ENCODE data around the gene KERA.

Gene KERA, protein sequence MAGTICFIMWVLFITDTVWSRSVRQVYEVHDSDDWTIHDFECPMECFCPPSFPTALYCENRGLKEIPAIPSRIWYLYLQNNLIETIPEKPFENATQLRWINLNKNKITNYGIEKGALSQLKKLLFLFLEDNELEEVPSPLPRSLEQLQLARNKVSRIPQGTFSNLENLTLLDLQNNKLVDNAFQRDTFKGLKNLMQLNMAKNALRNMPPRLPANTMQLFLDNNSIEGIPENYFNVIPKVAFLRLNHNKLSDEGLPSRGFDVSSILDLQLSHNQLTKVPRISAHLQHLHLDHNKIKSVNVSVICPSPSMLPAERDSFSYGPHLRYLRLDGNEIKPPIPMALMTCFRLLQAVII

GRCh38 chr12:91057368-91058165 lies at the start of gene KERA:
Gene KERA (minus strand): TSS chr12:91058024. CDS start chr12:91056281, 1,743 bp downstream.
- no peak for TF ChIP-seq ZFX (IDR thresholded peaks at IDR 0.05; ENCODE audit: borderline replicate concordance)
- TF ChIP-seq, protein P1, sequence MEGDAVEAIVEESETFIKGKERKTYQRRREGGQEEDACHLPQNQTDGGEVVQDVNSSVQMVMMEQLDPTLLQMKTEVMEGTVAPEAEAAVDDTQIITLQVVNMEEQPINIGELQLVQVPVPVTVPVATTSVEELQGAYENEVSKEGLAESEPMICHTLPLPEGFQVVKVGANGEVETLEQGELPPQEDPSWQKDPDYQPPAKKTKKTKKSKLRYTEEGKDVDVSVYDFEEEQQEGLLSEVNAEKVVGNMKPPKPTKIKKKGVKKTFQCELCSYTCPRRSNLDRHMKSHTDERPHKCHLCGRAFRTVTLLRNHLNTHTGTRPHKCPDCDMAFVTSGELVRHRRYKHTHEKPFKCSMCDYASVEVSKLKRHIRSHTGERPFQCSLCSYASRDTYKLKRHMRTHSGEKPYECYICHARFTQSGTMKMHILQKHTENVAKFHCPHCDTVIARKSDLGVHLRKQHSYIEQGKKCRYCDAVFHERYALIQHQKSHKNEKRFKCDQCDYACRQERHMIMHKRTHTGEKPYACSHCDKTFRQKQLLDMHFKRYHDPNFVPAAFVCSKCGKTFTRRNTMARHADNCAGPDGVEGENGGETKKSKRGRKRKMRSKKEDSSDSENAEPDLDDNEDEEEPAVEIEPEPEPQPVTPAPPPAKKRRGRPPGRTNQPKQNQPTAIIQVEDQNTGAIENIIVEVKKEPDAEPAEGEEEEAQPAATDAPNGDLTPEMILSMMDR (IDR thresholded peaks at IDR 0.05): no peak

GRCh38 chr12:91106283-91106682 lies 48.5 kb upstream of the KERA start:
- no peak overlapping the region for H3K27ac ChIP-seq
- TF ChIP-seq, protein P1 (IDR thresholded peaks at IDR 0.05): no peak
- TF ChIP-seq ZFX (IDR thresholded peaks at IDR 0.05; ENCODE audit: borderline replicate concordance): no peak

More at GRCh38 chr12:91057368-91058165, at the start of gene KERA:
- no peak within 1 kb of the TSS for H3K27ac ChIP-seq

DNA sequence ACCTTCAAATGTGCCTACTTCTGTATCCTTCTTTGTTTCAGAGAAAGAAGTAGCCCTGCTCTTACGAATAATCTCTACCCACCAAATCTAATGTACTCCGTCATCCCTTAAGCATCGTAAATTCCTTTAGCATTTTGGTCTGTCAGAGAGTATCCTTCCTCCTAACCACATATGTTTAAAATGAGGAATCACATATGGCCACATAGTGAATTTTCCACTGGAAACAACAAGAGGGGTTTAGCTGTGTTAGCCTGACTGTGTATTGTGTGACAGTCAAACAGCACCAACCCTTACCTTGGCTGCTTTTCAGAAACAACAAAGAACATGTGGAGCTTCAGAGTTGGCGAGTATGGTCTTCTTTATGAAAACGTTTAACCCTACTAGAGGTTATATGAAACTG lies 48.0 kb upstream of the KERA start:
- TF ChIP-seq, protein P1 (IDR thresholded peaks at IDR 0.05): no peak
- TF ChIP-seq ZFX (IDR thresholded peaks at IDR 0.05; ENCODE audit: borderline replicate concordance): no peak
- no peak overlapping the region for H3K27ac ChIP-seq

- TF ChIP-seq, protein P1 (IDR thresholded peaks at IDR 0.05): no peak
- TF ChIP-seq ZFX (IDR thresholded peaks at IDR 0.05; ENCODE audit: borderline replicate concordance): no peak
- H3K27ac ChIP-seq: no peak overlapping the region
Measured at GRCh38 chr12:91104812-91105466, 47.1 kb upstream of the KERA start.

DNA sequence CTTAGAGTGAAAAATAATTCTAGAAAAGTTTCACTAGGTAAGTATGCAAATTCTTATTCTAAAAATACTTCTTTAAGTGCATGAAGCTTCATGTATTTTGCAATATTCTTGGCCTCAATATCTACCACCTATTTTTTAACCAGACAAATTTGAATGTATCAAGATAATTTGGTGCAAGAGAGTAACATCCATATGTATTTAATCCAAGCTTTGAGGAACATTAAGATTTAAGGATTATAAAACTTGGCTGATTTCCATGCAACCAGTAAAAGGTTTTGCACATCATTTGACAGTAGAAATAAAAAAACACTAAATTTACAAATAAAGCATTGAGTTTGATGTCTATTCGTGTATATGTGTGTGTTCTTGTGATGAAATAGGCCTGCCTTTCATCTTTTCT lies 45.8 kb upstream of the KERA start:
- no peak for TF ChIP-seq ZFX (IDR thresholded peaks at IDR 0.05; ENCODE audit: borderline replicate concordance)
- TF ChIP-seq, protein P1 (IDR thresholded peaks at IDR 0.05): no peak
- no peak overlapping the region for H3K27ac ChIP-seq

GRCh38 chr12:91103101-91103500 lies 45.3 kb upstream of the KERA start:
- H3K27ac ChIP-seq: no peak overlapping the region
- no peak for TF ChIP-seq ZFX (IDR thresholded peaks at IDR 0.05; ENCODE audit: borderline replicate concordance)
- TF ChIP-seq, protein P1 (IDR thresholded peaks at IDR 0.05): no peak

Data from 22Rv1 (cell line).